ENCODE results near the gene POU2F3.
A peak's percentile ranks its signal among the peaks of the same experiment; 100 is the strongest.

The POU2F3 gene

GRCh38 chr11:120210626-120211521 lies 29.1 kb upstream of the POU2F3 start, which contains the start of gene OAF:
Gene OAF (plus strand): TSS chr11:120211032. CDS start chr11:120211280, 248 bp downstream.
- DNase-seq (ENCODE audit: low spot score), result peak; percentile 76

- peak; percentile 20 for DNase-seq (ENCODE audit: low spot score)
Measured at GRCh38 chr11:120211522-120212258, 28.2 kb upstream of the POU2F3 start.

- peak; percentile 54 for DNase-seq (ENCODE audit: low spot score)
Measured at GRCh38 chr11:120212259-120212878, 27.6 kb upstream of the POU2F3 start.

GRCh38 chr11:120212926-120213325 lies 27.0 kb upstream of the POU2F3 start:
- DNase-seq (ENCODE audit: low spot score), result no peak

- DNase-seq (ENCODE audit: low spot score), result no peak
Measured at GRCh38 chr11:120214581-120214980, 25.4 kb upstream of the POU2F3 start.

GRCh38 chr11:120215634-120216033 lies 24.3 kb upstream of the POU2F3 start:
- no peak for DNase-seq (ENCODE audit: low spot score)

GRCh38 chr11:120216426-120217102 lies 23.4 kb upstream of the POU2F3 start:
- no peak for DNase-seq (ENCODE audit: low spot score)

GRCh38 chr11:120217526-120217925 lies 22.4 kb upstream of the POU2F3 start:
- DNase-seq (ENCODE audit: low spot score), result no peak

- no peak for DNase-seq (ENCODE audit: low spot score)
Measured at GRCh38 chr11:120217941-120218694, 21.8 kb upstream of the POU2F3 start.

- no peak for DNase-seq (ENCODE audit: low spot score)
Measured at GRCh38 chr11:120218695-120219033, 21.3 kb upstream of the POU2F3 start.

GRCh38 chr11:120219232-120219937 lies 20.6 kb upstream of the POU2F3 start:
- no peak for DNase-seq (ENCODE audit: low spot score)

GRCh38 chr11:120219938-120220746 lies 19.8 kb upstream of the POU2F3 start:
- DNase-seq (ENCODE audit: low spot score), result no peak

- DNase-seq (ENCODE audit: low spot score), result no peak
Measured at GRCh38 chr11:120220747-120221037, 19.2 kb upstream of the POU2F3 start.

GRCh38 chr11:120221115-120221752 lies 18.7 kb upstream of the POU2F3 start:
- no peak for DNase-seq (ENCODE audit: low spot score)

GRCh38 chr11:120222916-120223315 lies 17.0 kb upstream of the POU2F3 start:
- DNase-seq (ENCODE audit: low spot score), result no peak

- DNase-seq (ENCODE audit: low spot score), result no peak
Measured at GRCh38 chr11:120223793-120224192, 16.1 kb upstream of the POU2F3 start.

- no peak for DNase-seq (ENCODE audit: low spot score)
Measured at GRCh38 chr11:120224361-120224760, 15.6 kb upstream of the POU2F3 start.

GRCh38 chr11:120224972-120225909 lies 14.7 kb upstream of the POU2F3 start:
- DNase-seq (ENCODE audit: low spot score), result no peak

All from RKO (cell line).